ENCODE results near the gene BBS10. TPM values are rescaled to one million over a fixed set of nuclear protein-coding genes. Genes with fewer than 3 reads are reported as not detected.

The BBS10 gene
- total RNA-seq, 1 donor, result 21.3 TPM

- DNase-seq (ENCODE audit: low read depth), result no peak
- H3K4me3 ChIP-seq (ENCODE audit: low read depth, low read length), result no peak overlapping the region
- TF ChIP-seq, protein P1, sequence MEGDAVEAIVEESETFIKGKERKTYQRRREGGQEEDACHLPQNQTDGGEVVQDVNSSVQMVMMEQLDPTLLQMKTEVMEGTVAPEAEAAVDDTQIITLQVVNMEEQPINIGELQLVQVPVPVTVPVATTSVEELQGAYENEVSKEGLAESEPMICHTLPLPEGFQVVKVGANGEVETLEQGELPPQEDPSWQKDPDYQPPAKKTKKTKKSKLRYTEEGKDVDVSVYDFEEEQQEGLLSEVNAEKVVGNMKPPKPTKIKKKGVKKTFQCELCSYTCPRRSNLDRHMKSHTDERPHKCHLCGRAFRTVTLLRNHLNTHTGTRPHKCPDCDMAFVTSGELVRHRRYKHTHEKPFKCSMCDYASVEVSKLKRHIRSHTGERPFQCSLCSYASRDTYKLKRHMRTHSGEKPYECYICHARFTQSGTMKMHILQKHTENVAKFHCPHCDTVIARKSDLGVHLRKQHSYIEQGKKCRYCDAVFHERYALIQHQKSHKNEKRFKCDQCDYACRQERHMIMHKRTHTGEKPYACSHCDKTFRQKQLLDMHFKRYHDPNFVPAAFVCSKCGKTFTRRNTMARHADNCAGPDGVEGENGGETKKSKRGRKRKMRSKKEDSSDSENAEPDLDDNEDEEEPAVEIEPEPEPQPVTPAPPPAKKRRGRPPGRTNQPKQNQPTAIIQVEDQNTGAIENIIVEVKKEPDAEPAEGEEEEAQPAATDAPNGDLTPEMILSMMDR (IDR thresholded peaks at IDR 0.05; ENCODE audit: insufficient read depth, low read length), result no peak
These were observed 44.2 kb downstream of the BBS10 start for GRCh38 chr12:76303989-76304460.

DNA sequence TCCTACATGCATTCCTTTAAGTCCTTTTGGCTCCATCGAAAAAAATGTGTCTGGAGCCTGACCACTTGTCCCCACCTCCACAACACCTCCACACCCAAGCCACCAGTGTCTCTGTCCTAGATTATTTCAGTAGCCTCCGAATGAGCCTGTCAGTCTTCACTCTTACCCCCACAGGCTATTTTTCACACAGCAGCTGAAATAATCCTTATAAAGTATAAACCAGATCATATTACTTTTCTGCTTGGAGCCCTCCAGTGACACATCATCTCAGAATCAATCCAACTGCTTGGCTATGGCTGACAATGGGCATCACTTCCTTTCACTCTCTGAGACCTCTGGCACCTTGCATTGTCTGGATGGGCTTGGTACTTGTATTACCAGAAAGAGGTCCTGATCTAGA lies 44.9 kb downstream of the BBS10 start:
- DNase-seq (ENCODE audit: low read depth), result no peak
- H3K4me3 ChIP-seq (ENCODE audit: low read depth, low read length), result no peak overlapping the region
- TF ChIP-seq, protein P1 (IDR thresholded peaks at IDR 0.05; ENCODE audit: insufficient read depth, low read length), result no peak

DNA sequence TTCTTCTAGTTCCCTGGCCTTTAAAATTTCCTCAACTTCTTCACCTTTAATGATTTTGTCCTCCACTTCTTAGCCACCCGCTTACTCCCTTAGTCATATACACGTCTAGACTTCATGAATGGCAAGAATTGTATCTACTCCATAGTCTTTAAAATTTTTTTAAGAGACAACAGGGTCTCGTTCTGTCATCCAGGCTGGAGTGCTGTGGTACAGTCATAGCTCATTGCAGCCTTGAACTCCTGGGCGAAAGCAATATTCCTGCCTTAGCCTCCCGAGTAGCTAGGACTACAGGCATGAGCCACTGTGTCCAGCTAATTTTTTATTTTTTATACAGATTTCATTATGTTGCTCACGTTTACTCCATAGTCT lies 47.9 kb downstream of the BBS10 start:
- no peak for DNase-seq (ENCODE audit: low read depth)
- H3K4me3 ChIP-seq (ENCODE audit: low read depth, low read length), result no peak overlapping the region
- TF ChIP-seq, protein P1 (IDR thresholded peaks at IDR 0.05; ENCODE audit: insufficient read depth, low read length), result no peak

DNA sequence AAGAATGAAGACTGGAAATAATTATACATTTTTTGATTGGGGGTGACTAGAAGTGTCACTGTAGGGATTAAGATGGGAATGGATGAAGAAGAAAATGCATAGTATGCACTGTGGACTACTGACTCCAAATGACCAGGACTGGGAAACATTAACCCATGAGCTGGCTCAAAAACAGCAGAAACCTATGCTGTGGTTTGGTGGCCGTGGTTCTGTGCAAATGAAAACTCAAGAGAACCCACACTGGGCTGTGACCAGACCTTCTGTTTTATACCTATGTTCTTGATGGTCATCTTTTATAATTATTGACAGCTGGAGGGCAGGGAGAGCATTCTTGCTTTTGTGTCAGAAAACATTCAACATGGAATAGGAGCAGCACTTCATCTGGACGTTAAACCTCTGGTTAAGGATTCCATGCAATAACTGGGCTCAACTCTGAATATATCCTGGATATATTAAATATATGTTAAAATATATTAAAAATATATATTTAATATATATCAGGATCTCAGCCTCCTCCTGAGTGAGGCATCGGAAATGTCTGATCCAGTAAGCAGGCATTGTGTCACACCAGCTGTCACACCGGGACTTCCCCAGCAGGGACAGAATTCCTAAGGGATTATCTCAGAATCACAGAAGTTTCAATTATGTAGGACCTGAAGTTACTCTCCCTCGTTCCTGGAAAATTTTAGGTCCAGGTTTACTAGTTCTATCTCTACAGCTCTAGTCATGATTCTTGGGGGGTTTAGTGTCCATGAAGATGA lies 48.5 kb downstream of the BBS10 start:
- H3K4me3 ChIP-seq (ENCODE audit: low read depth, low read length), result no peak overlapping the region
- TF ChIP-seq, protein P1 (IDR thresholded peaks at IDR 0.05; ENCODE audit: insufficient read depth, low read length), result no peak
- DNase-seq (ENCODE audit: low read depth), result no peak

Small RNA genes lying within 50 kb of the gene (small RNA-seq; reads per million reads assigned to genes)
- gene RN7SKP172, result not detected

Other genes starting within 250 kb of the BBS10 start
- gene OSBPL8, start 211.4 kb upstream of the BBS10 start, total RNA-seq (ENCODE audit: low replicate concordance), result 133 and 243 TPM in 2 replicates

Data from fibroblast of the aortic adventitia (primary cell).